Keratinocyte (primary cell): ENCODE results near the gene PCSK6. TPM values are rescaled to one million over a fixed set of nuclear protein-coding genes. Genes with fewer than 3 reads are reported as not detected.

Experiments
- DNase-seq: peaks from one replicate; pipeline ENCODE4 v3.0.0-alpha.2; 2011; ENCODE audit warnings: low read depth, missing footprints, low spot score
- FAIRE-seq: peaks from 2 replicates; lab custom pipeline; 2011; peaks lifted over from hg19 to GRCh38; lab: Jason Lieb, UNC
- H2AFZ ChIP-seq: 2 replicates; pipeline ENCODE4 v1.6.0; 2012; ENCODE audit warnings: low read length, control low read depth, inconsistent platforms; ENCODE audit not compliant: control insufficient read depth
- H3K27ac ChIP-seq: 2 replicates; pipeline ENCODE4 v1.5.1; 2011; ENCODE audit warnings: low read length; ENCODE audit not compliant: control insufficient read depth, insufficient read depth
- H3K27me3 ChIP-seq: 3 replicates; pipeline ENCODE4 v1.6.0; 2011; ENCODE audit warnings: low read length; ENCODE audit not compliant: control insufficient read depth, insufficient read depth; ENCODE audit errors: extremely low read depth
- H3K36me3 ChIP-seq, 2 experiments: 2 replicates in 1 of 2; 3 replicates in 1 of 2; pipeline ENCODE4 v1.5.1; 2011; ENCODE audit warnings: low read length in 2 of 2, mild to moderate bottlenecking in 1 of 2; ENCODE audit not compliant: control insufficient read depth in 2 of 2, insufficient read depth in 2 of 2; ENCODE audit errors: extremely low read depth in 1 of 2
- H3K4me1 ChIP-seq: 3 replicates; pipeline ENCODE4 v1.5.1; 2011; ENCODE audit warnings: low read length; ENCODE audit not compliant: control insufficient read depth, insufficient read depth; ENCODE audit errors: extremely low read depth
- H3K4me2 ChIP-seq: 3 replicates; pipeline ENCODE4 v1.6.0; 2011; ENCODE audit warnings: low read depth, low read length; ENCODE audit not compliant: control insufficient read depth, insufficient read depth; ENCODE audit errors: extremely low read depth
- H3K4me3 ChIP-seq, 3 experiments: fragments of 200-600 bp in 1 of 3; sonication (generic) in 1 of 3; 2 replicates in 2 of 3; 3 replicates in 1 of 3; pipeline ENCODE4 v1.5.1; 2011 to 2016; ENCODE audit warnings: low read length in 3 of 3, mild to moderate bottlenecking in 3 of 3, control low read depth in 2 of 3, inconsistent platforms in 1 of 3, low read depth in 1 of 3, mixed read lengths in 1 of 3, mixed run types in 1 of 3, moderate library complexity in 1 of 3; ENCODE audit not compliant: control insufficient read depth in 2 of 3, insufficient read depth in 2 of 3; ENCODE audit errors: extremely low read depth in 1 of 3
- H3K79me2 ChIP-seq: 2 replicates; pipeline ENCODE4 v1.6.0; 2012; ENCODE audit warnings: low read length; ENCODE audit not compliant: control insufficient read depth, insufficient read depth
- H3K9ac ChIP-seq: 3 replicates; pipeline ENCODE4 v1.6.0; 2011; ENCODE audit warnings: low read length; ENCODE audit not compliant: control insufficient read depth, insufficient read depth; ENCODE audit errors: extremely low read depth
- H3K9me1 ChIP-seq: 3 replicates; pipeline ENCODE4 v1.6.0; 2011; ENCODE audit warnings: low read length; ENCODE audit not compliant: control insufficient read depth, insufficient read depth; ENCODE audit errors: extremely low read depth
- H3K9me3 ChIP-seq: 2 replicates; pipeline ENCODE4 v1.5.1; 2012; ENCODE audit warnings: low read depth, low read length; ENCODE audit not compliant: control insufficient read depth
- H4K20me1 ChIP-seq: 3 replicates; pipeline ENCODE4 v1.6.0; 2011; ENCODE audit warnings: low read length; ENCODE audit not compliant: control insufficient read depth, insufficient read depth; ENCODE audit errors: extremely low read depth
- EZH2 ChIP-seq: IDR thresholded peaks from one replicate; pipeline ENCODE4 v1.6.1; 2012; ENCODE audit warnings: inconsistent platforms, mild to moderate bottlenecking, low read length, moderate library complexity
- dilution Hi-C: fragments of 300-500 bp; cut with MboI; formaldehyde crosslinking; loops from one replicate; pipeline ENCODE4 v1.7.0; 2020; ENCODE audit warnings: low sequenced_read_pairs; ENCODE audit not compliant: extremely low pct_ligation_motif_present
- polyA plus RNA-seq, 5 experiments: library from polyadenylated mRNA; depleted of rRNA in 3 of 5; stranded (reverse) in 3 of 5; stranded (forward) in 1 of 5; unstranded in 1 of 5; fragments of >200 nt; gene quantifications; 1 replicate in 1 of 5; 2 replicates in 3 of 5; 3 replicates in 1 of 5; pipeline versions ENCODE4 v1.2.1 to v1.2.3, GENCODE V29; 2011 to 2012; ENCODE audit warnings: missing spikeins in 2 of 5, low read depth in 1 of 5, low replicate concordance in 1 of 5
- TF ChIP-seq, protein P1 (sequence below), 3 experiments: IDR thresholded peaks in 1 of 3; conservative IDR thresholded peaks in 1 of 3; optimal IDR thresholded peaks in 1 of 3; 2 replicates in 2 of 3; 3 replicates in 1 of 3; pipeline versions ENCODE3 to v1.5.1; 2011; ENCODE audit warnings: low read length in 3 of 3, mild to moderate bottlenecking in 3 of 3, moderate library complexity in 2 of 3, control low read depth in 1 of 3, inconsistent platforms in 1 of 3; ENCODE audit not compliant: insufficient read depth in 2 of 3; ENCODE audit errors: extremely low read depth in 1 of 3

Gene PCSK6
- polyA plus RNA-seq, 1 donor (not counting 4 experiments of a cell fraction or from before 2014, with no cell fraction given) = 3.1 TPM

DNA sequence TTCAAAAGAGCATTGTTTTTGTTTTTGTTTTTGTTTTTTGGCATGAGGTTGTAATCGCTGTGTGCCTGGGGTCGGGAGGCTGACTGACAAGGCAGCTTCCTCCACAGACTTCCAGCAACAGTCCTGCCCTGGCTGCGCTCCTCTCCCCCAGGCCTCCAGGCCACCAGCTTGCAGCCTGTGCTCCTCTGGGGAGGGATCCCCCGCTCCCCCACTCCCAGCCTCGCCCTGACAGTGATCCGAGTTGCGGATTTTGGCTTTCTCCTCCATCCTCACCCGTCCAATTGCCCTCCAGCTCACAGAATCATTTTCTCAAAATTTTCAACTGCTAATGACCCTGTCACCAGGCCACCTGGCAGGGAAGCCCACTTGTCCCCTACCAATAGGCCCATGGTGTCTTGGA lies 36.5 kb upstream of the PCSK6 start:
- no peak for FAIRE-seq
- H4K20me1 ChIP-seq = no peaks in the 10 kb centered on the region
- no peaks in the 10 kb centered on the region for H3K9me1 ChIP-seq
- H3K4me1 ChIP-seq = no peaks in the 10 kb centered on the region
- dilution Hi-C loops = no loop called here
- H3K9me3 ChIP-seq = no peaks in the 10 kb centered on the region
- H3K27ac ChIP-seq = no peak overlapping the region
- peaks cover 9% of the 10 kb centered on the region for H3K27me3 ChIP-seq
- H3K4me3 ChIP-seq = no peak overlapping the region
- H3K4me2 ChIP-seq = no peak overlapping the region
- TF ChIP-seq EZH2 = no peak
- TF ChIP-seq, protein P1, sequence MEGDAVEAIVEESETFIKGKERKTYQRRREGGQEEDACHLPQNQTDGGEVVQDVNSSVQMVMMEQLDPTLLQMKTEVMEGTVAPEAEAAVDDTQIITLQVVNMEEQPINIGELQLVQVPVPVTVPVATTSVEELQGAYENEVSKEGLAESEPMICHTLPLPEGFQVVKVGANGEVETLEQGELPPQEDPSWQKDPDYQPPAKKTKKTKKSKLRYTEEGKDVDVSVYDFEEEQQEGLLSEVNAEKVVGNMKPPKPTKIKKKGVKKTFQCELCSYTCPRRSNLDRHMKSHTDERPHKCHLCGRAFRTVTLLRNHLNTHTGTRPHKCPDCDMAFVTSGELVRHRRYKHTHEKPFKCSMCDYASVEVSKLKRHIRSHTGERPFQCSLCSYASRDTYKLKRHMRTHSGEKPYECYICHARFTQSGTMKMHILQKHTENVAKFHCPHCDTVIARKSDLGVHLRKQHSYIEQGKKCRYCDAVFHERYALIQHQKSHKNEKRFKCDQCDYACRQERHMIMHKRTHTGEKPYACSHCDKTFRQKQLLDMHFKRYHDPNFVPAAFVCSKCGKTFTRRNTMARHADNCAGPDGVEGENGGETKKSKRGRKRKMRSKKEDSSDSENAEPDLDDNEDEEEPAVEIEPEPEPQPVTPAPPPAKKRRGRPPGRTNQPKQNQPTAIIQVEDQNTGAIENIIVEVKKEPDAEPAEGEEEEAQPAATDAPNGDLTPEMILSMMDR (optimal IDR thresholded peaks at IDR 0.05 in 1 of 3, IDR thresholded peaks at IDR 0.05 in 1 of 3, conservative IDR thresholded peaks at IDR 0.05 in 1 of 3; ENCODE audit: extremely low read depth in 1 of 3, insufficient read depth in 2 of 3, low read length in 3 of 3) = no peak
- DNase-seq = no peak
- no peaks in the 10 kb centered on the region for H3K79me2 ChIP-seq
- no peaks in the 10 kb centered on the region for H3K36me3 ChIP-seq
- no peak overlapping the region for H3K9ac ChIP-seq
- H2AFZ ChIP-seq = no peak overlapping the region

DNA sequence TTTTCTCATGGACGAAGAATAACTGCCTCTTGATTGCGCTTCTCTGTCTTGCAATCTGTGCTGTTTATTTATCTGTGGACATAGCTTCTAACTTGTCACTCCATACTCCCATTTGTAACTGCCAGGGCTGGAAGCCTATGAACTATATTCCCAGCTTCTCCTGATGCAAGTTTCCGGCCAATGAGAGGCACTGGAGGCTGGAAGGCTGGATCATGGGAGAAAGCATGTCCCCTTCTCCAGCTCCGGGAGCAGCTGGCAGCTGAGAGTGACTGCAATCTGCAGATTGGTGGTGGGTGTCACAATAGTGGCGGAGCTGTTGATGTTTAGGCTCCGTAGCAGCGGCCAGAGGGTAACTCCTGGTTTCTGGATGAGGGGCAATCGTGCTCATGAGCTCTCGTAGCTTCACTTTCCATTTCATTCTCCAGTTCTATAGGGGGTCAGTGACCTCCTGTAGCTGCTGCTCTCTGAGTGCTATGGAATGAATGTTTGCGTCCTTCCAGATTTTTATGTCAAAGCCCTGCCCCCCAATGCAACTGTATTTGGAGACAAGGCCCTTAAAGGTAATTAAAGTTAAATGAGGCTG lies 35.7 kb upstream of the PCSK6 start:
- no peak overlapping the region for H3K9ac ChIP-seq
- H2AFZ ChIP-seq = no peak overlapping the region
- no peaks in the 10 kb centered on the region for H3K9me1 ChIP-seq
- peaks cover 13% of the 10 kb centered on the region for H3K27me3 ChIP-seq
- no peak for FAIRE-seq
- H3K4me2 ChIP-seq = no peak overlapping the region
- H4K20me1 ChIP-seq = no peaks in the 10 kb centered on the region
- DNase-seq = no peak
- H3K4me1 ChIP-seq = no peaks in the 10 kb centered on the region
- no peaks in the 10 kb centered on the region for H3K36me3 ChIP-seq
- H3K4me3 ChIP-seq = no peak overlapping the region
- TF ChIP-seq EZH2 = no peak
- no peak overlapping the region for H3K27ac ChIP-seq
- H3K79me2 ChIP-seq = no peaks in the 10 kb centered on the region
- H3K9me3 ChIP-seq = no peaks in the 10 kb centered on the region
- dilution Hi-C loops = no loop called here

DNA sequence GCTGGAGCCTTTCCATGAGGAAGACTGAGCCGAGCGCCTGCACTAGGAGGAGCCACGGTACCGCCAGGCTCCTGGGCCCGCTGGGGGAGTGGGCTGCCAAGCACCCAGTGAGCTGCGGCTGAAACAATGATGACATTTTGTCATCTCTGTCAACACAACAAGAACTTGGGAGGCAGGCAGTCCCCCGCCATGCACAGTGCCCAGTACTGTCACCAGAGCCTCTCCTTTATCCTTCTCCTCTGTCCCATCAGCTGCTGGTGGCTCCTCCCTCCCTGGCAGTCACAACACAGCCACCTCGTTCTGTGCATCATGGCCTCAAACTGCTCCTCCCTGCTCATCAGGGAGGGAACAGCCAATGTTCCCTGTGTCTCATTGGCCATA lies 34.0 kb upstream of the PCSK6 start:
- no peak for FAIRE-seq
- H3K79me2 ChIP-seq = no peaks in the 10 kb centered on the region
- H3K4me1 ChIP-seq = no peaks in the 10 kb centered on the region
- no peak overlapping the region for H3K4me2 ChIP-seq
- H3K9me3 ChIP-seq = no peaks in the 10 kb centered on the region
- H3K27me3 ChIP-seq = peaks cover 13% of the 10 kb centered on the region
- H3K4me3 ChIP-seq = no peak overlapping the region
- no peak overlapping the region for H2AFZ ChIP-seq
- H3K36me3 ChIP-seq = no peaks in the 10 kb centered on the region
- H3K27ac ChIP-seq = no peak overlapping the region
- no peak for TF ChIP-seq EZH2
- TF ChIP-seq, protein P1 (optimal IDR thresholded peaks at IDR 0.05 in 1 of 3, IDR thresholded peaks at IDR 0.05 in 1 of 3, conservative IDR thresholded peaks at IDR 0.05 in 1 of 3; ENCODE audit: extremely low read depth in 1 of 3, insufficient read depth in 2 of 3, low read length in 3 of 3) = no peak
- dilution Hi-C loops = no loop called here
- no peaks in the 10 kb centered on the region for H4K20me1 ChIP-seq
- no peak for DNase-seq
- H3K9me1 ChIP-seq = no peaks in the 10 kb centered on the region
- no peak overlapping the region for H3K9ac ChIP-seq
